HG02678 (cell line): Measurements from ENCODE around the gene MED31.
A peak's percentile ranks its signal among the peaks of the same experiment; 100 is the strongest.
"Not testable (repeated sequence)": the region's sequence is repeated elsewhere in the genome, so short reads cannot be mapped to it uniquely, and the experiment has no call there.

ENCODE experiments used
- ATAC-seq: cut with Tn5 transposase; IDR thresholded peaks from one replicate; pipeline ENCODE4 v1.9.1; 2021; ENCODE audit warnings: mild to moderate bottlenecking, moderate library complexity; ENCODE audit not compliant: unreplicated experiment

MED31 gene

GRCh38 chr17:6656797-6657632 is 5.6 kb upstream of the MED31 start:
- not testable (repeated sequence) for ATAC-seq

GRCh38 chr17:6655732-6656361 is 4.4 kb upstream of the MED31 start:
- not testable (repeated sequence) for ATAC-seq

GRCh38 chr17:6654841-6655731 is 3.7 kb upstream of the MED31 start:
- no peak for ATAC-seq

- peak; percentile 9 for ATAC-seq
Measured at GRCh38 chr17:6651919-6652452, 581 bp upstream of the MED31 start.

- ATAC-seq = no peak
Measured at GRCh38 chr17:6648181-6648580, 3.2 kb downstream of the MED31 start.

- no peak for ATAC-seq
Measured at GRCh38 chr17:6643451-6644125, 7.8 kb downstream of the MED31 start.

- no peak for ATAC-seq
Measured at GRCh38 chr17:6642592-6642991, 8.8 kb downstream of the MED31 start.

- peak; percentile 13 for ATAC-seq
Measured at GRCh38 chr17:6641247-6641863, 10.1 kb downstream of the MED31 start.

- ATAC-seq = peak; percentile 89
Measured at GRCh38 chr17:6640536-6641246, 10.7 kb downstream of the MED31 start, which contains the start of the genes KIAA0753 and TXNDC17. Gene KIAA0753, minus strand, starts transcription at chr17:6640711. Its CDS starts 5,608 bp downstream, at chr17:6635103. Gene TXNDC17, plus strand, starts transcription at chr17:6641060. Its CDS starts 23 bp downstream, at chr17:6641083.

- ATAC-seq = peak; percentile 4
Measured at GRCh38 chr17:6639586-6640535, 11.5 kb downstream of the MED31 start.

- ATAC-seq = no peak
Measured at GRCh38 chr17:6639014-6639585, 12.3 kb downstream of the MED31 start.

- ATAC-seq = no peak
Measured at GRCh38 chr17:6638046-6638908, 13.1 kb downstream of the MED31 start.

- no peak for ATAC-seq
Measured at GRCh38 chr17:6637458-6637840, 14.0 kb downstream of the MED31 start.

- ATAC-seq = no peak
Measured at GRCh38 chr17:6636616-6637457, 14.6 kb downstream of the MED31 start.

GRCh38 chr17:6636105-6636504 is 15.3 kb downstream of the MED31 start:
- ATAC-seq = no peak

GRCh38 chr17:6633263-6633662 is 18.1 kb downstream of the MED31 start:
- ATAC-seq = no peak
